OCI-M2 (cell line): ENCODE measurements around the gene SMARCB1.

Source experiments
- DNase-seq: peaks from one replicate; lab custom pipeline; 2025; ENCODE audit not compliant: unreplicated experiment; lab: John Stamatoyannopoulos, UW

The SMARCB1 gene

DNA sequence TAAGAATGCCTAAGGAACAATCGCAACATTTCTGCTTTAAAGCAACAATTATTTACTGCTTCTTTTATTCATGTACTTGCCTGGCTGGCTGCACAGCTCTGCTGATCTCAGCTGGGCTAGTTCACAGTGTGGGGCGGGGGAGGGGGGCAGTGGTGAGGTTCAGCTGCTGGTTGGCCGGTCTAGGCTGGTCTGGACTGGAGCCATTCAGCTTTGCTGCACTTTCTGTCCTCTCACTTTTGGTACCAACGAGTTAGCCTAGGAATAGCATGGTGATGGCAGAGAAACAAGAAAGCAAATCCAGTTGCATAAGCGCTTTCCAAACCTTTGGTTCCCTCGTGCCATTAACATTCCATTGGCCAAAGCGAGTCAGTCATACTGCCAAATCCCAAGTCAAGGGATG, 91.5 kb downstream of the SMARCB1 start:
- no peak for DNase-seq

DNA sequence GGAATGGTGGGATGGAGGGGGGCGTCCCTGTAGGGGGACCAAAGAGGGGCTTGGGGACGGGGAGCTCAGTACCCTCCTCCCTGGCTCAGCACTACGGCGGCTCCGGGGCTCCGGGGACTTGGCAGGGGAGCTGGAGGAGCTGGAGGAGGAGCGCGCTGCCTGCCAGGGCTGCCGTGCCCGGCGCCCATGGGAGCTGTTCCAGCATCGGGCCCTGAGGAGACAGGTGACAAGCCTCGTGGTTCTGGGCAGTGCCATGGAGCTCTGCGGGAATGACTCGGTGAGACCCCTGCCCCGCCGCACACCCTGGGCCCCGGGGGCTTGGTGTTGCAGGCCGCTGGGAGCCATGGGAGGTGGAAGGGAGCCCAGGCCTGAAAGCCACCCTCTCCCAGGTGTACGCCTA, 95.6 kb downstream of the SMARCB1 start:
- no peak for DNase-seq

DNA sequence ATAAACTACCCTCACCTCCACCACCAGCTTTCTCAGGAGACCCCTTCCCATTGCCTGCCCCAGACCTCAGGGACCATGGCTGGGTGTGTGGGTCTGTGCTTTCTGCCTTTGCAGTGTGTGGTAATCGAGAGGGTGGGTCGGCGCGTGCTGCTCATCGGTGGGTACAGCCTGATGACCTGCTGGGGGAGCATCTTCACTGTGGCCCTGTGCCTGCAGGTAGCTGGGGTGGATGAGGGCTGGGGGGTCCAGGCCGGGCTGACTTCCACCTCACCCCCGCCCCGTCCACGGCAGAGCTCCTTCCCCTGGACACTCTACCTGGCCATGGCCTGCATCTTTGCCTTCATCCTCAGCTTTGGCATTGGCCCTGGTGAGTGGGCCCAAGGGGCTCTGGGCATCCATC, 96.9 kb downstream of the SMARCB1 start:
- DNase-seq: no peak

DNA sequence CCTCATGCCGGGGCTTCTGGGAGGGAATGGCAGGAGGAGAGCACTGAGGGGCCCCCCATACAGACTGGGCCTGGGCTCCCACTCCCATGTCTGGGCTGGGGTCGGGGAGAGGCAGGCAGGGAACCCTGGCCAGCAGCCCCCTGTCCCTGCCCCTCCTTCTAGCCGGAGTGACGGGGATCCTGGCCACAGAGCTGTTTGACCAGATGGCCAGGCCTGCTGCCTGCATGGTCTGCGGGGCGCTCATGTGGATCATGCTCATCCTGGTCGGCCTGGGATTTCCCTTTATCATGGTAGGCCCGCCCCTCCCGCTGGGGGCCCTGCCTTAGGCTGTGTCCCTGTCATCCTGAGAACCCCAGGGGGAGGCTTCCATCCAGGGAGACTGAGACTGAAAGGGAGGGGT, 97.4 kb downstream of the SMARCB1 start:
- no peak for DNase-seq
